Fibroblast of upper back skin (primary cell): Measurements from ENCODE around the gene TP73.

Experiments used
- DNase-seq: peaks from one replicate; pipeline ENCODE4 v3.0.0-alpha.2; 2013

Gene TP73

GRCh38 chr1:3711780-3712451, 59.6 kb downstream of the TP73 start:
- DNase-seq, result no peak

- DNase-seq, result no peak
These were observed 60.5 kb downstream of the TP73 start for GRCh38 chr1:3712573-3713535.

- DNase-seq, result no peak
These were observed 61.5 kb downstream of the TP73 start for GRCh38 chr1:3713840-3714239.

GRCh38 chr1:3714284-3714741, 62.0 kb downstream of the TP73 start:
- no peak for DNase-seq

- no peak for DNase-seq
These were observed 62.5 kb downstream of the TP73 start for GRCh38 chr1:3714814-3715213.

- DNase-seq, result no peak
These were observed 64.0 kb downstream of the TP73 start for GRCh38 chr1:3716351-3716750.

GRCh38 chr1:3717041-3717714, 64.9 kb downstream of the TP73 start:
- no peak for DNase-seq

- no peak for DNase-seq
These were observed 65.6 kb downstream of the TP73 start for GRCh38 chr1:3717715-3718601.

GRCh38 chr1:3718764-3719163, 66.4 kb downstream of the TP73 start:
- DNase-seq, result no peak

GRCh38 chr1:3721955-3722465, 69.7 kb downstream of the TP73 start:
- DNase-seq, result no peak

- DNase-seq, result no peak
These were observed 70.5 kb downstream of the TP73 start for GRCh38 chr1:3722846-3723245.

- DNase-seq, result peak; percentile 44
These were observed 72.2 kb downstream of the TP73 start for GRCh38 chr1:3724416-3725030.

- DNase-seq, result no peak
These were observed 73.0 kb downstream of the TP73 start for GRCh38 chr1:3725366-3725765.

GRCh38 chr1:3727042-3727824, 74.9 kb downstream of the TP73 start:
- no peak for DNase-seq

- no peak for DNase-seq
These were observed 75.8 kb downstream of the TP73 start for GRCh38 chr1:3727825-3728776.

GRCh38 chr1:3729594-3730542, 77.6 kb downstream of the TP73 start:
- DNase-seq, result no peak

- DNase-seq, result no peak
These were observed 78.4 kb downstream of the TP73 start for GRCh38 chr1:3730543-3731247.
